Inflammatory macrophage treated with lipopolysaccharide for 4 hours (primary cell): Measurements from ENCODE around the gene STMN1.

Source experiments
- DNase-seq: peaks from one replicate; pipeline ENCODE4 v3.0.0-alpha.2; 2020

STMN1 gene

DNA sequence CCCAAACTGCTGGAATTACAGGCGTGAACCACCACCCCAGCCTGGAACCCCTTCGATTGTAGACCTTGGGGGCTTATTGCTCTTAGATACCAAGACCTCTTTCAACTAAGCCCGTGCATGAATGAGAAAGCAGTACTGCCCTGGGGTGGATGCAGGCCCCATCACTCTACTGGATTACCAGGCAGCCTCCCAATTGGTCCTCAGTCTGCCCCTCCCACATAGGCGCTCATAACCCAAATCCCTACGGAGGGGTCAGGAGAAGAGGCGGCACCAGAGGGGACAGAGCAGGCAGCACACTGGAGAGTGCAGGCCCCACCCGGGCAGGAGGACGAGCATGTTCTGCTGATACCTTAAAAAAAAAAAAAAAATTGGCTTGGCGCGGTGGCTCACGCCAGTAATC is 12.4 kb upstream of the STMN1 start:
- no peak for DNase-seq

DNA sequence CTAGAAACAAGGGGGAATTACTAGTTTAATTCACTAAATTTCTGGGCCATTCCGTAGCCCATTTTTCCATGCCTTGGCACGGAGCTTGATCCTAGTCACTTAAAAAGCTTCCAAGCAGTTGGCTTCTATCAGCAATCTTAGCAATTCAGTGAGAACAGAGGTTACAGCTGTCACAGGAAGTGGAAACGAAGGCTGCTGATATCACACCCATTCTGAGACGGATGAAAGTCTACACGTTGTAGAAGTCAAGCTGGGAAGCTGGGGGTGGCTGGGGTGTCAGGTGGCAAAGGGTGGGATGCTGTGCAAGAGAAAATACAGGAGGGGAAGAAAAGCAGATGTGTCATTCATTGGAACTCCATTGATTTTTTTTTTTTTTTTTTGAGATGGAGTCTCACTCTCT is 11.8 kb upstream of the STMN1 start:
- DNase-seq: no peak

DNA sequence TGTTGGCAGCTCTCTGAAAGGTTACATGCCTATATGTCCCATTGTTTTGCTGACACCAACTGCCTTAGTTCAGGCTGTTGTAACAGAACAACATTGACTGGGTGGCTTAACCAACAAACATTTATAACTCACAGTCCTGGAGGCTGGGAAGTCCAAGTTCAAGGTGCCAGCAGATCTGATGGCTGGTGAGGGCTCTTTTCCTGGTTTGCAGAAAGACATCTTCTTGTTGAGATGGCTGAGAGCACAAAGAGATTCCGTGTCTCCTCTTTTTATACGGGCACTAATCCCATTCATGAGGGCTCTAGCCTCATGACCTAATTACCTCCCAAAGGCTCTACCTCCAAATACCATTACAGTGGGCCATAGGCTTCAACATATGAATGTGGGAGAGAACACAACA is 10.2 kb upstream of the STMN1 start:
- no peak for DNase-seq

DNA sequence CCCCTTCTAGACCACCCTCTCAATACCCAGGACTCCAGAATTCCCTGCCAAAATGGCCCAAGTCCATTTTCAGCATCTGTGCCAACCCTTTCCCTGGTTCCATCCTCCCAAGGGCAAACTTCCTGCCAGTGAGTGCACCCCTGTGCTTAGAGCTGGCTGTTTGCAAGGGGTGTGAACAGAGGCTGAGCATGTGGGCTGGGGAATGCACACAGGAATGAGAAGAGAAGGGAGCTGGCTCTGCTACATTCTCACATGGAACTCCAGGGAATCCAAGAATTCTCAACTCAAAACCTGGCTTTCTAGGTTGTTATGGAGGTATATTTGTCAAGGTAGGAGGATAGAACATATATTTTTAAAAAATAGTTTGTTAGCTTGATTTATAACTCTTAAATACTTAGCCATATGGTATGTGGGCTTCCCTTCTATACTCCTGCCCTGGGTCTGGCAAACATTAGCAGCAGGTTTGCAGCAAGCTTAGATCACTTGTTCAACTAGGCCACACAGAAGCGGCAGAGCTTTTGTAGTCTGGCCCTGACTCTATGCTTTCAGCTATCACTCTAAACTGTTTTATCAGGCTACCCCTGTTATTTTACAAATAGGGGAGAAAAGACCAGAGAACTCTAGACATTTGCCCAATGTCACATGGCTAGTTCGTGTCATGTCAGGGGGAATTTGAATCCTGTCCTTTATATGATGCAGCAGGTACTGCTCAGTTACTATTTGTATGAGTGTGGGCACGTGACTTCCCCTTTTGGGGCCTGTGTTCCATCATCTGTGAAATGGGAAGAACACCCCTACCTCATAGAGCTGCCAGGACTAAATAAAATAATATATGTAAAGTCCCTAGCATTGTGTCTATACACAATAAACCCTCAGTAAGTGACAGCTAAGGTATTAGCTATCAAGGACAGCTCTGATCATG is 8.1 kb upstream of the STMN1 start:
- no peak for DNase-seq

DNA sequence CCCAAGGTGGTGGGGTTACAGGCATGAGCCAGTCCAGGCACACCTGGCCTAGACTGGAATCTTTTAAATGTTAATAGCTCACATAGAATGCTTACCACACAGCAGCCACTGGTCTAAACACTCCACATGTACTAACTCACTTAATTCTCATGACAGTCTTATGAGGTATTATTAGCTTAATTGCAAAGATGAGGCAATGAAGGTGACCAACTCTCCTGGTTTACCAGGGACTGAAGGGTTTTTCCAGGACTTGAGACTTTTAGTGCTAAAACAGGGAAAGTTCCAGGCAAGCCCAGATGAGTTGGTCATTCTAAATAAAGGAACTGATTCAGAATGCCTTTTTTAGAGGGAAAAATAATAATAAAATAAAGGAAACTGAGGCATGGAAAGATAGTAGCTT is 7.0 kb upstream of the STMN1 start:
- DNase-seq: no peak

DNA sequence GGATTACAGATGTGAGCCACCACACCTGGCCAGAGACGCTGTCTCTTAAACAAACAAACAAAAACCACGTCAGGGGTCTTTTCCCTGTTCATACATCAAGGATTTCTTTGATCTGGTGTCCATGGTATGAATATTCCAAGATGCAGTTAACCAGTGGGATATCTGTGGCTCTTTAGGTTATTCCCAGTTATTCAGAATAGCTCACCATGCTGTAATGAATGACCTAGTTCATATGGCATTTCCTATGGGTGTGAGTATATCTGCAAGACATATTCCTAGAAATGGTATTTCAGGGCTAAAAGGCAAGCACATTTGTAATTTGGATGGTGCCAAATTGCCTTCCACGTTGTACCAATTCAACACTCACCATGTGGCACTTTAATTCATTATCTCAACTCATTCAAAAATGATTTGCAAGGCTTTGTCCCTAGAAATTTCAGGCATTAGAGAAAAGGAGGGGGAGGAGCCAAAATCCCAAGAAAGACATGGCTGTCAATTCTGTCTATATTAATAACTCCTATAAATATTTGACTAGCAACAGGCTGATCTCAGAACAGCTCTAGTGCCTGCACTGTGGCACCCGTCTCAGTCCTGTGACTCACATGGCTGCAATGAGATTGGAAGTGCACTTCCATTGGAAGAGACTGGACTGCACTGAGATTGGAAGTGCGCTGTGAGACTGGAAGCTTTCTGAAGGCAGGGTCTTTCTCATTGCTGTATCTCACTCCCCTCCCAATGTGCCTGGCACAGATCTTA is 6.0 kb upstream of the STMN1 start:
- no peak for DNase-seq

DNA sequence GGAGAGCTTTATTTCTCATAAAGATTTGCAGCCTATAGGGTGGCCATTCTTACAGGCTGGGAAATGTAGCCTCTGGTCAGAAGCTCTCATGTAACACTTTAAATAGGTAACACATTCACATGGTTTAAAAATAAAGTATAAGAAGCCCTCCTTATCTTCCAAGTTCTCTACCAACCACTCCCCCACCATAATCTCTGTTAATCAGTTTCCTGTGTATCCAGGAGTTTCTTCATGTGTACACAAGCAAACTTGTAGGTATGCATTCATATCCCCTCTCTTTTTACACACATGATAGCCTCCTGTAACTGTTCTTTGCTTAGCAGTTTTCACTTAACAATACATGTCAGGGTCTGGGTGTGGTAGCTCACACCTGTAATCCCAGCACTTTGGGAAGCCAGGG is 4.9 kb upstream of the STMN1 start:
- DNase-seq: no peak

DNA sequence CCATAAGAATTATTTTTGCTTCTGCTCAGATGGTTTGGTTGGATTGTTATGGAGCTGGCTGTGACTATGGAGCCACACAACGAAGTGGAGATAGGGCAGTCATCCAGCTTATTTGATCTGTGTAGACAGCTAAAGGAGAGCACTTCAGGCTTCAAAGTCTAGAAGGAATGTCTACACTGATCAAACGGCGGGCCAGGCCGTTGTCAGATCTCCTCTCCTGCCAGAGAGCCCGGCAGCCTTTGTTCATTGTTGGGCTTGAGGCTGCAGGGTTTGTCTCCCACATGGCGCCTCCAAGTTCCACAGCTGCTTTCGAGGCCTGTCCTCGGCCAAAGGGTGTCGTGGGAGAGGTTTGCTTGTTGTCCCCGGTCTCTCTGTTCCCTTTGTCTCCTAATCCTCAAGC is 2.8 kb upstream of the STMN1 start:
- DNase-seq: no peak

DNA sequence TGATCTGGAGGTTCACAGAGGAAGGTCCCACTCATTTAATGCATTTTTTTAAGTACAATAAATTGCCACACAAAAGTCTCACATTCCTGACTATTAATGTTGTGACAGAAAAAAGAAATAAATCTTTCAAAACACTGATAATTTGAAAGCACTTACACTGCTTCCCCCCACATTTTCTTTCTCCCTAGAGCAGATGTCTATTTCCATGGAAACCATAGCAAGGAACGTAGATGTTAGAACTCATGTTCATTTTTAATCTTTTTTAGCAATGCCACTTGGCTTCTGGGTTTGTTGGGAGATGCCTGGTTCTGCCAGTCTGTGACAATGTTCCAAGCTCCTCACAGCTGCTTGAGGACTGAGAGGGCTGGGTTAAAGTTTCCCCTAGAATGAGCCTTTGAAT is 1.9 kb upstream of the STMN1 start:
- no peak for DNase-seq

DNA sequence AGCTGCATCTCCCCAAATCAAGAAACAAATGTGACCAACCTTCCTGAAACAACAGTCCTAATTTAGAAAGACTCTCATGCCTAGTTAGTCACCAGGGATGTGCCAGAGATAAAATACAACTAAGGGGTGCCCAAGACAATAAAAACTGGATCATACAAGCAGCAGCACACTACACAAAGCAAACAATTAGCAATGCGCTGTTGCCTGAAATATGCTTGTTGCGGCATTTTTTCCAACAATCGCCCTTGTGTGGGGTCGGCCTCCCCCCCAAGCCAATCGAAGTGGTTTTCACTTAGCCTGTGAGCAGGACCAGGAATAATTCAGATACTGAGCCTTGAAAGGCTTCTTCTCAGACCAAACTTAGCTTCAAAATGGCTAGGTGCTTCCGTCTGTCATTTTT is 1.4 kb upstream of the STMN1 start:
- DNase-seq: no peak

DNA sequence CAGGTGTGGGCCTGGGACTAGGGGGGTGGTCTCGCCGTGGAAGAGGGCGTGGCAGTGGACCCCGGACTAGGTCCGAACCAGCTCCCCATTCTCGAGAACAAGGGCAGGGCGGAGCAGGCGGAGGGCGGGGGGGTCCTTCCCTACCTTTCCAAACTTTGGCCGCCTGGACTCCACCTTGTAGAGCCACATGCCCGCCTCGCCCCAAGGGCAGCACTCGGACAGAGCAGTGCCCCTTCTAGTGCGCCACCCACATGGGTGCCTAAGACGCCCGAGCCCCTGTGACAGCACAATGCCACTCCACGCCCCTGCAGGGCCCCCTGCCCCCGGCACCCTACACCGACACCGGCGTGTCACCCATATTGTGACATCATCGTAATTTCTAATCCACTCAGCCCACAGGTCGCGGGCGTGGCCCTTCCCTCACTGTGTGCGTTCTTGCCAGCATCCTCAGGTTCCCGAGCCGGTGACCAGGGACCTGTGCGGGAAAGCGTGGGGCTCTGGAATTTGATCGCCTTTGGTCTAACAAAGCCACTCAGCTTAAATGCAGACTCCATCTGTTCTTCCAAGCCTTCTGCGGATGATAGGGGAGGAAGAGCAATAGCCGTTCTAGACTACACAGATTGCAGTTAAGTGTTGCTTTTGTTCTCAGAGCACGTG is 553 bp upstream of the STMN1 start:
- DNase-seq: no peak

DNA sequence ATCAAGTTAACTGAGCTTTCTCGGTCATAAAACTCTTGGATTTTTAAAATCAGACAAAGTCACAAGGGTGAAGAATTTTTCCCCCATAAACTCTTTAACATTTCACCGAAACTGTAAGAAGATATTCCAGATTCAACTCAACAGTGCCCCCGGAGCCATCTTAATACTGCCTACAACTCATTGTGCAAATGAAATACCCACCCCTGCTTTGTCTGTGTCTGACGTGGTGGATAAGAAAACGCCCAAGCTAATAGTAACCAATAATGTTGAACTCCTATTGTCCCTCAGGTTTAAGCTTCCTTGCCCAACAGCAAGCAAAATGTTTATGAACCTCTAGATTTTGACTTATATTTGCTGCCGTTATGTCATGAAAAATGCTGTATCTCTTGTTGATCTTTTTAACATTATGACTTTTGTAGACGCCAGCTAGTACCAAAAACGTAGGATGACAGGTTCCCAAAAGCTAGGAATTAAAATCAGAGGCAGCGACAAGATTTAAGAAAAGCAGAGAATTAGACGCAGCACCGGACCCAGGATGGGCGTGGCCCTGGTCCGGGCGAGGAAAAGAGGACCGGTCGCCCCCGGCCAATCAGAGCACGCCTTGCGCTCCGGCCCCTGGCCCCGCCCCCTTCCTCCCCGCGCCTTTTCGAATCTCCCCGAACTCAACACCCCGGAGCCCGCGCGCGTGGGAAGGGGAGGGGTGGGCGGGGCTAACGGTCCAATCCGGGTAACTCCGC is 1.1 kb downstream of the STMN1 start:
- peak; percentile 86 for DNase-seq

DNA sequence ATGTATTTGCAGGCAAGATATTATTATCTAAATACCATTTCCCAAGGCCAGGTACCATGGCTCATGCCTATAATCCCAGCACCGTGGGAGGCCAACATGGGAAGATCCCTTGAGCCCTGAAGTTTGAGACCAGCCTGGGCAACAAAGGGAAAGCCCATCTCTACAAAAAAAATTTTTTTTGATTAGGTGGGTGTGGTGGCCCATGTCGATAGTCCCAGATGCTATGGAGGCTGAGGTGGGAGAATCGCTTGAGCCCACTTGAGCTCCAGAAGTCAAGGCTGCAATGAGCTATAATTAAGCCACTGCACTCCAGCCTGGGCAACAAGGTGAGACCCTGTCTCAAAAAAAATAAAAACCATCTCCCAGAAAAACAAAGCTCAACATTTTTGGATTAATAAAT is 2.2 kb downstream of the STMN1 start:
- DNase-seq: no peak

DNA sequence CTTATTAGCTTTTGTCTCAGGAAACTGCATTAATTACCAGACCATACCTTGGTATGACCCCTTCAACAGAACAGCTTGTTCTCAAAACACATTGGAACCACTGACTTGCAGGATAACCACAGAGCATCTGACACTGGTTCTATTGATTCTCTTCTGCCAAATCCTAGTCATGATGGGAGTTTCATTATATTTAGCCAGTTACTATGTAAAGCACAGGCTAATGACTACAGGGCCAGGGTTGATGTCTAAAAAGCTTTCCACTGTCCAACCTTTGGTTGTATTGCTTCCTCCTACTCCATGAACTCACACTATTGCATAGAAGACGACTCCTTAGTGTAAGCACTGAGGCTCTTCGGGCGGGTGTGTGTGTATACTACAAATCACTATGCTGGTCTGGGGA is 3.8 kb downstream of the STMN1 start:
- no peak for DNase-seq

DNA sequence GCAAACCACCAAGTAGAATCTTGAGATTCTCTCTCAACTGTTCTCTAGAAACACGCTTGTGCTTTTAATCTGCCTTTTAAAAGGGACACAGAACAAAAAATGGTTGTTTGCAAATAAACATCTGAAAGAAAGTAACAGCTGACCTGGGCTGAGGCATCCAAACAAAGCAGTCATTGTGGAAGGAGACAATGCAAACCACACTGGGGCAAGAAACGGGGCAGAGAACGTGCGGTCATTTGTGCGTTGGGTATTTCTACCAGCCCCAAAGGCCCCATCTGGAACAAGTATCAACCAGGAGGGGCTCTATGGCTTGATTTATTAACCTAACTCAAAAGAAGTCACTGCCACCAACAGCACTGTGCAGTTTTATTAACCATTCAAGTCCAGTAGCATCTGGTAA is 6.0 kb downstream of the STMN1 start:
- no peak for DNase-seq

DNA sequence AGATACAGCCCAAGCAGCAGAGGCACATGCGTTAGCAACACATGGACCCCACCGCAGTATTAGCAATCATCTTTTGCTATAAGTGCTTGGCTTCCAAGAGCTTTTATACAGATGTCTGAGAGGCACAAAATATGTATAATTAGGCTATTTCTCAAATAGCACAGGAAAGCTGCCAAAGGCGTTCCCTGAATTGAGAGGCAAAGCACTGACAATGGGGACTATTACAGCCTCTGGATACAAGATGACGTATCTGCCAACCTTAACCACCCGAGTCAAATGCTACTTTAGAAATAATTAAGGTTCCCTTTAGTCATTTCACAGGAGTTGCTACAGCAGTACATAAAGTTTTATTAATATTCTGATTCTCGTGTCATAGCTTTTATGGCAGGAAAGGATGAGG is 6.4 kb downstream of the STMN1 start:
- no peak for DNase-seq

DNA sequence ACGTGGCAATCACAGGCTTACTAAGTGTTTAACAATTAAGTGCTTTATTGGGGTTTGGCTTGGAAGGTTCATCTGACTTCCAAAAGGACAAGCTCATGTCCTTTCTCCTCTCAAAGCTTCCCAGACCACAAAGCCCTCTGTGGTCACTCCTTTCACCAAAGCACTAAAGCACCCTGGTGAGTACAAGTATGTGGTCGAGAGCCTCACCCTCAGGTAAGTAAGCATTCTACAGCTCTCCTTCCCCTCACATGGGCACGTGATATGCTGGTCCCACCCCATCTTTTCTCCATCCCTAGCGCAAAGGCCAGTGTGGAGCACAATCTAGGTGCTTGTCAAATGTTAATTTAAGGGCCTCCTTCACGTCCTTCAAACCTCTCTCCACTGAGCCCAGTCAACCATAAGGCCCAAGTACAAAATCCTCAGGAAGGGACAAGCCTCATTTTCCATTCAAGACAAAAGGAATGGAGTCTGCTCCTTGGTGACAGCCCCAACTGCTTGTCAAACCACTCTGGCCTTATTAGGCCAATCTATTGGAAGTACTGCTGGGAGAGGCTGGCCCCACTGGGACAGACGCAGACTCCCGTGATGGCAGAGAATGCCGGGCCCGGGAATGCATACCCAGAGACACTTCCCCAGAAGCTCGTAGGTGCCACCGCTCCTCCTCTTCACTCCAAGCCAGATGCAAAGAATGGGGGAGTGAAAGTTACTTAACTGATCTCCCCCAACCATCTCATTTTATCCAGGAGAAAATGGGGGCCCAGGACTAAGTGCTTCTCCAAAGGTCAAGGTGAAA is 7.8 kb downstream of the STMN1 start:
- DNase-seq: no peak

DNA sequence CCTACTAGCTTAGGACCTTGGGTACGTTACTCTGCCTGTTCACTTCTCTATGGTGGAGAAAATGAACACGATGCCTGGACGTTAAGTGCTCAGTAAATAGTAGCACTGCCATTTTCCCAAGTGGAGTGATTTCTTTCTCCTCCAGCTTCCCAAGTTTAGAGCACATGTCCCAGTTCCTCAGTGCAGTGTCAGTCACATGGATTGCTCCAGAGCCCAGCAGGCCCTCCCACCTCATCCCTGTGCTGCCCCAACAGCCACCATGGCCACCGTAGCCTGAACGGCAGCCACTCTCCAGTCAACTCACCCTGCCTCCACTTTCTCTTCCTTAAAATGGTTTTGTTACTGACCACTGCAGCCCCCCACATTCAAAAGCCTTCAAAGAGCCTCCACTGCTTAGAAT is 8.5 kb downstream of the STMN1 start:
- DNase-seq: no peak

DNA sequence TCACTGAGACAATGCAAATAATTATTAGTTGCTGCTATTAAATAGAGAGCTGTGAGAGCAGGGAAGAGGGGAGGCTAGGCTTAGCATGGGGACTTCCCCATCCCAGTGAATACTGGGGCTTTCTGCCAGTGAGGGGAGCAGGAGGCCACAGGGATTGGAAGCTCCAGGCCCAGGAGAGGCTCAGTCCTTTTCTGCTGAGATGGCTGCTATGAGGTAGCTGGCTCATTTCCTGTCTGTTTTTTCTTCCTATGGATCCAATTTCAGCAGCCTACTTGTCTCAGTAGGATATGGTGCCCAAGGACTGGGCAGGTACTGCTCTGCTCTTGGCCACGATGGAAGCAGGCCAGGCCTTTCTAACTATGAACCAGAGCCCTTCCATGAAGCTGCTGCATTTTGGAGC is 10.0 kb downstream of the STMN1 start:
- DNase-seq: no peak

DNA sequence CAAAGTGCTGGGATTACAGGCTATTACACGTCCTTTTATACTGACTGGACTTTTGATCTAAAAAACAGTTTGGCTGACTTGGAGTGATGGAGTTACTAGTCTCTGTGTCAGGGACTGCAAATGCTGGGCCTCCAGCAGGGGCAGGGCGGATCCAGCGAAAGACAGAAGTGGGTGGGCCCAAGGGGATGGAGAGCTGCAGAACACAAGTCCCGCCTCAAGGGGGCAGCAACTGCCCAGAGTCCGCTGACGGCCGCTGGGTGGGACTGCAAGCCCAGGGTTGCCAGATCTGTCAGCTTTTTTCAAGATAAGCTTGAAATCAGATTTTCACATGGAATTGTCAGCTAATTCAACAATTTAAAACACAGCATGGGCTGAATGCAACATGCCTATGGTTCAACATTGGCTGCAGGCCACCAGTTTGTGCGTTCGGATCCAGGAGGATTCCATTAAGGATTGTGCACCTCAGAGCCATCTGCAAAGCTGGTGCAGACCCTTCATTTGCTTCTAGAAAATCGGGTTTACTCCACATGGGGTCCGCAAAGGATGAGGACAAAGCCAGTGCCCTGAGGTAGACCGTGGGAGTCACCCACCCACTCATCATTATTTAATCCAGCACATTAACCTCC is 10.7 kb downstream of the STMN1 start:
- peak; percentile 89 for DNase-seq

DNA sequence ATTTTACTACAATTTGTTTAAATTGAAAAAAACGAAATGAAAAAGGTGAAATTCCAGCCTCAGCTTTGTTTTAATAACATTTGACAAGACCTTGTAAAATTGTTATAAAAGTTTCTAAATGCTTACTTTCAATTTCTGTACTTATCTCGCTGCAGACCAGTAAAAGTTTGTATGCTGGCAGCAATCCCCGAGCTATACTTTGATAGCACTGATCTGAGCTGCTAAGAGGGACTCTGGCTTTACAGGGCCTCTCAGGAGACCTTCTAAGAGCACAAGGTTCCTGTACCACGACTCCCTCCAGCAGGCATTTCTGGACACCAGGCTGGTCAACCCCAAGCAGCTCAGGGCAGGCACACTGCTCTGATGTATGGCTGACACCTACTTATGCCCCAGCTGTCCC is 13.1 kb downstream of the STMN1 start:
- no peak for DNase-seq

DNA sequence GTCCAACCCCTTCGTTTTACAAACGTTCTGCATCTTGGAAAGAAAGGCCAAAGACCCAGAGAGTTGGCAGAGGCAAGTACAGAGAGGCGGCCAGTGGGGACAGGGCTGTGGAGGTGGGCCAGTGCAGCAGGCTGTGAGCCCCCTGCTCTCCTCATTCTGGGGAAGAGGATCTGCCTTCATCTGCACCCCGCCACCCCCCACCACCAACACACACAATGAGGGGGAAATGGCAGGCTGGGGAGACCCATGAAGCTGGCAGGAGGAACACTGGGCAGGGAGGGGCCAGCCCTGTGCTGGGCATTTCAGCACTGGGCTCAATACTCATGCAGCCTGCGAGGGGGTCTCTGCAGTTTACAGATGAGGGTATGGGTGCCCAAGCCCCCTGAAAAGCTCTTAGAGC is 14.6 kb downstream of the STMN1 start:
- no peak for DNase-seq
